Stimulated activated CD4-positive, alpha-beta T cell treated with anti-CD3 and anti-CD28 coated beads, Interleukin-1b, Interleukin-23, amount 100 ng/mL, for 24 hours (primary cell): ENCODE data around the gene MCRS1.

Source experiments
- DNase-seq, 4 experiments: peaks; one replicate each; pipeline ENCODE4 v3.0.0-alpha.2; 2020; ENCODE audit warnings: low read depth in 4 of 4, low spot score in 1 of 4

MCRS1 gene

DNA sequence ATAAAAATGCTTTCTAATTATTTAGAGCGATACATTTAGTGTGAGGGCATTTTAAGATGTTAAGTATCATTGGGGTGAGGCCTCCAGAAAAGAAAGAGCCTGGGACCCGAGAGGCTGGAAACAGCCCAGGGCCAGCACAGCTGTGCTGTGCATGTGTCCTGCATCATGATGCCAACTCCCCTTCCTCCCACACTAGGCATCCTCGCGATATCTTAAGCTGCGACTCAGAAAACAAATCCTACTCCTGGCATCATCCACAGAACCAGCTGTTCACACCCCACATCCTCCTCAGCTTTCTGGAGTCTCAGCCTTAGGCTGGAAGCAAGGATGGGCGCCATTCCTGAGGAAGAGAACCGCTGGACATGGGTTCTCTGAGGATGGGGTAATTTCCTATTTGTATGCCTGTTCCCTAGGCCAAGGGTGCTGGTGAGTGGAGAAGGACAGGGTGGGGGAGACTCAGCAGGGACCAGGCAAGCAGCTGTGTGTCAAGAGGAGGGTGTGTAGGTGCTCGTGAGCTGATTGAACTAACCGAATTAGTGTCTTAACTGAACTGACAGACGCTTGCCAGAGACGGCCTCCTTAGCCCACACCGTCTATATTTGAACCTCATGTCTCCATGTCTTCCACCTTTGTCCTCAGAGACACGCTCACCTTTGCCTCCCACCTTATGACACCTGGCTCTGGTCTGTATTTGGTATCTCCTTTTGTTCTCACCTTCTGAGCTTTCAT is 15.6 kb upstream of the MCRS1 start:
- no peak for DNase-seq

- no peak for DNase-seq
Observed at GRCh38 chr12:49582850-49583249, 14.9 kb upstream of the MCRS1 start.

DNA sequence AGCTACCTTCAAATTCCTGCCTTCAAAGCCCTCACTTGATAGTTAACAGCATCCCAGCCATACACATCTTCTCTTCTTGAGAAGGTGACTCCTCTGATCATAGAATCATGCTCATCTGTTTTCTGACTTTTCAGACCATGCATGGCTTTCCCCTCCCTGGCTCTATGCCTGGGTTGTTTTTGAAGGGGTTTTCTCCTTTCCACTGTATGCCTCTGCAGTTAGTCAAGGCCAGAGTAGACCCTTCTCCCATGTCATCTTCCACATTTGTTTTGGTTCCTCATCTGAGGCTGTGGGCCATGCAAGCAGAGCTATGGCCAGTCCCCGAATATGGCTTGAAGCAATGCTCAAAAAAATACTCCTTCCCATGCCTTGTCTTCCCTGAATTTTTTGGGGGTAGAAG is 14.3 kb upstream of the MCRS1 start:
- no peak for DNase-seq

GRCh38 chr12:49580572-49581535 is 12.9 kb upstream of the MCRS1 start:
- DNase-seq, result peak in 3 of 4 experiments; percentile 24 to 28 (median 27)

GRCh38 chr12:49578471-49579112 is 10.7 kb upstream of the MCRS1 start:
- no peak for DNase-seq

DNA sequence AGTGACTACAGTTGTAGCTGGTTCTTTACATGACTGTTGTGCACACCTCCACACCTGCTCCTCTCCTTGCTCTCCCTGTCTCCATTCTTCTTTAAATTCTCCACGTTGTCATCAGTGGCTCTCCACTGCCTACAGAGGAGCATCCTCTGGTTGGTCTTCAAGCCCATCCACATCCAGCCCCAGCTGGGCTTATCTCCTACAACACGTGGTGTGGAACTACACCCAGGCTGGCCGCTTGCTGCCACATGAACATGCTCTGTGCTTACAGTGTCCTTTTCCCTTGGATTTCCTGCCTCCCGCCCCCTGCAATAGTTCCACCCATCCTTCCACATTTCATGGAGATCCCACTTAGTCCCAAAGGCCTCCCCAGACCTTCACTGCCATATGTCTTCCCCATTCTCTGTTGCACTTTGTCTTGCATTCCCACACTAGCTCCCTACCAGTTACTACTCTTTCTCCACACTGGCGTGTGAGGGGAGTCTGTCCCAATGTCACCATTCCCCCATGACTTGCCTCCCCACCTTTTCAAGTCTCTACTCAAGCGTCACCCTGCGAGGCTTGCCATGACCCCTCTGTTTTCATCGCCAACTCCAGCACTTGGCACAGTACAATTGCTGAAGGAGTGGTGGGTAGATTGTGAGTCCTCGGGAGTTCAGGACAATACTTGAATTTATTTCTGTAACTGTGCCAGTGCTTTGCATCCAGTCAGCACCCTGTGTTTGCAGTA is 9.8 kb upstream of the MCRS1 start:
- no peak for DNase-seq

- DNase-seq, result no peak
Observed at GRCh38 chr12:49568442-49569162, 660 bp upstream of the MCRS1 start.

- DNase-seq, result no peak
Observed at GRCh38 chr12:49567302-49567610, 686 bp downstream of the MCRS1 start.

- no peak for DNase-seq
Observed at GRCh38 chr12:49566361-49566760, 1.6 kb downstream of the MCRS1 start.

GRCh38 chr12:49565406-49566265 is 2.3 kb downstream of the MCRS1 start:
- DNase-seq, result no peak

GRCh38 chr12:49564686-49565405 is 3.1 kb downstream of the MCRS1 start:
- DNase-seq, result no peak

DNA sequence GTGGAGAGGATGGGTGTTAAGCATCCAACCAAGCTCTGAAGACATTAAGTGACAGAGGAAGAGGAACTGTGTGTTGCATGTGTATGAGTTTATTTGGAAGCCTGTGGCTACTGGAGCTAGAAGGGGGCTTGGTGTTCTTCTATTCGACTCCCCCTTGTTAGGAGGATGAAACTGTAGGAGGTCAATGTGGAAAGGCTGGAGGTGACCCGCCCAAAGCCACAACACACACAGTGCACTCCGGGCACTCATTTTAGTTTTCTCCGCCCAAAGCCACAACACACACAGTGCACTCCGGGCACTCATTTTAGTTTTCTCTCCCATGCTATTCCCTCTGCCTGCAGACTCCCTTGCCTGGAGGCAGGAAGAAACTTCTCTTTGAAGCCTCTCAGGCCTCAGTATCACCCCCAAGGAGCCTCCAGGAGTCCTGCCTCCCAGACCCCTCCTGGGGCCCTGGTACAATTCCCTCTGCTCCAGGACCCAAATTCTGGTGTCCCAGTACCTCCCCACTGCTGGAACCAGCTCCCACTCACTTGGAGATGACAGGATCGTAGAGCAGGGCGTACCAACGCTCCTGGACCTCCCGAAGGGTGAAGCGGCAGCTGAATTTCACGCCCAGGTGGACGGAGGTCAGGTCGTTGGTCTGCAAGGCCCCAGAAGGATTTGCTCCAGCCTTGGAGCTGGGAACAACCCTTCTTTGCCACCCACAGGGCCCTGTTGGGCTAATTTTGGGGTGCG is 3.8 kb downstream of the MCRS1 start:
- no peak for DNase-seq

GRCh38 chr12:49562831-49563230 is 5.1 kb downstream of the MCRS1 start:
- no peak for DNase-seq

DNA sequence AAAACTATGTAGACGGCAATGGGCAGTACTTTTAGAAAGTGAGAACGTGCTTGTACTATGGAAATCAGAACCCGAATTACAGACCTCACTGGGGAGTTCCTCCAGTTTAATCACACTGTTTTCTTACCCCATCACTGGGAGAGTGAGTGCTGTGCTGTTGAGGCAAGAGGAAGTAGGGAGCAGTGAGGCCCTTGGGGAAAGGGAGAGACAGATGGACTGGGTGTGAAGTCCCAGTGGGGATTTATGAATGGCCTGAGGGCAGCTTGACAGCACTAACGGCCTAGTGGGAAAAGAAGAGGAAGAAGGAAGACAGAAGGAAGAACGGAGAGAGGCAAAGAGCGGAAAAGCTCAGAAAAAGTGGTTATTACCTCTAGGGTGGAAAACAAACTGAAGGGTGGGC is 5.7 kb downstream of the MCRS1 start:
- no peak for DNase-seq

GRCh38 chr12:49560695-49561094 is 7.2 kb downstream of the MCRS1 start:
- DNase-seq, result no peak

DNA sequence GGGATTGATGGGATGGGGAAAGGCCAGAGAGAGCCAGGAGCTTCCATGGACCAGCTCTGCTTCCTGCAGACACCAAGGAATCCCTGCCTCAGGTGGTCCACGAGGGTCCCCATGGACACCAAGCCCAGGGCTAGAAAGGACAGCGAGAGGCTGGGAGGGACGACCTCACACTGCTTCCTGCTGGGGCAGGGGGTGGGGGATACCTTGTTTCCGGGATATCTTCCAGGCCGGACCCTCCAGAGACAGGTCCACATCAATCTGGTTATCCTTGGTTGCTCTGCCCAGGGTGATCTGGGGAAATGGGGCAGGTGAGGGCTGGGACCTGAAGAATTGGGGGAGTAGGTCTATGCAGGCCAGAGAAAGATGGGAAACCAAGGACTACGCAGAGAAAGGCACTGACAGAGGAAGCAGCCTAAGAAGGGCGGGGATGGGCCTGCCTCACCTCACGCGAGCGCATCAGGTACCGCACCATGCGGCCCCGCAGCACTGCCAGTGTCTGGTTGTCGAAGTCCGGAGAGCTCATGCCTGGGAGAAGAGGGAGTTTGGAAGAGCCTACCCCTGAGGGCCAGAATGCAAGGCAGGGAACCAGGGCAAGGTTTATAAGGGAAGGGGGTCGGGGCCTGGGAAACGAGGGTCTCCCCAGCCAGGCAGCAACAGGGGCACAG is 8.8 kb downstream of the MCRS1 start:
- no peak for DNase-seq

GRCh38 chr12:49558526-49558925 is 9.4 kb downstream of the MCRS1 start:
- no peak for DNase-seq

DNA sequence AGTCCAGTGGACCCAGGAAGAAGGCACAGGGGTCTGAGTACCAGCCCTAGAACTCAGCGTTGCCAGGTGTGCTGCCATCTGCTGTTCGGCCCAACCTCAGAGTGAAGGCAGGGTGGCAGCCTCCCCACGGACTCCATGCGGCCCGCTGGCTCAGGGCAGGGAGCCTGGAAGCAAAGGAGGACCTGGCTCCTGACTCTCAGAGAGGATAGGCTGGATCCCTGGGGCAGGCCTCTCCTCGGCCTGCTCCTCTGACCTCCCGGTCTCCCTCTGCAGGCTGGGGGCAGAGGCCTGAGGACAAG is 10.1 kb downstream of the MCRS1 start:
- DNase-seq, result no peak
